Gastrocnemius medialis (tissue), 4 donors: ENCODE results near the gene SCN3B. TPM values are rescaled to one million over a fixed set of nuclear protein-coding genes. Genes with fewer than 3 reads are reported as not detected.

Experiments
- ATAC-seq, 2 donors: fragments of 150-250 bp; one replicate each; pipeline ENCODE4 v1.9.1; 2016
- DNase-seq, 2 donors: peaks; one replicate each; pipeline ENCODE4 v3.0.0-alpha.2; 2019
- H3K27ac ChIP-seq, 4 donors: fragments of 200-600 bp; sonication (generic); 1 replicate in 1 of 4; 2 replicates in 3 of 4; pipeline ENCODE4 v1.5.1; 2016 to 2018; ENCODE audit warnings: mild to moderate bottlenecking in 2 of 4, moderate library complexity in 1 of 4
- H3K27me3 ChIP-seq, 3 donors: fragments of 200-600 bp; sonication (generic) in 2 of 3; 1 replicate in 1 of 3; 2 replicates in 2 of 3; pipeline versions ENCODE4 v1.5.1 to v1.6.0; 2016 to 2019; ENCODE audit warnings: mild to moderate bottlenecking in 1 of 3, moderate library complexity in 1 of 3
- H3K36me3 ChIP-seq, 2 donors: fragments of 200-600 bp; sonication (generic) in 1 of 2; one replicate each; pipeline ENCODE4 v1.5.1; 2017 to 2018
- H3K4me1 ChIP-seq, 2 donors: fragments of 200-600 bp; sonication (generic) in 1 of 2; one replicate each; pipeline ENCODE4 v1.5.1; 2016 to 2017; ENCODE audit warnings: mild to moderate bottlenecking in 2 of 2
- H3K4me3 ChIP-seq, 4 donors: fragments of 200-600 bp; sonication (generic) in 3 of 4; 1 replicate in 1 of 4; 2 replicates in 3 of 4; pipeline ENCODE4 v1.5.1; 2016 to 2019; ENCODE audit warnings: mild to moderate bottlenecking in 2 of 4
- H3K9me3 ChIP-seq, 3 donors: fragments of 200-600 bp; sonication (generic) in 2 of 3; 1 replicate in 1 of 3; 2 replicates in 2 of 3; pipeline ENCODE4 v1.5.1; 2016 to 2019
- POLR2A ChIP-seq, 2 donors: fragments of 450-650 bp; IDR thresholded peaks; one replicate each; pipeline ENCODE4 v1.6.1; 2017; ENCODE audit warnings: antibody characterized with exemption in 2 of 2, mild to moderate bottlenecking in 2 of 2, moderate library complexity in 2 of 2
- in situ Hi-C, 4 donors: fragments of 200-750 bp; cut with MboI; loops; one replicate each; pipeline versions ENCODE4 v1.15.0 to v1.8.0; 2017; ENCODE audit warnings: low sequenced_read_pairs in 4 of 4
- intact Hi-C: fragments of 100-400 bp; cut with DNase I; formaldehyde crosslinking; loops from one replicate; pipeline ENCODE4 v1.15.1; 2023; ENCODE audit warnings: low total_unique reads
- total RNA-seq, 4 donors: library from RNA; depleted of rRNA; stranded (reverse); fragments of >200 nt; gene quantifications; one replicate each; pipeline versions ENCODE4 v1.1.0 to v1.2.3, GENCODE V29; 2016
- TF ChIP-seq, protein P1 (sequence below), 5 experiments: fragments of 450-650 bp in 3 of 5; fragments of 200-600 bp in 2 of 5; sonication (generic) in 2 of 5; IDR thresholded peaks in 4 of 5; conservative IDR thresholded peaks in 1 of 5; 1 replicate in 4 of 5; 2 replicates in 1 of 5; pipeline ENCODE4 v1.5.1; 2016 to 2019; ENCODE audit warnings: antibody characterized with exemption in 5 of 5, mild to moderate bottlenecking in 3 of 5, moderate library complexity in 3 of 5

The SCN3B gene
- total RNA-seq, 4 donors from 2014 or later = 3.0 to 10.5 (median 4.9) TPM

DNA sequence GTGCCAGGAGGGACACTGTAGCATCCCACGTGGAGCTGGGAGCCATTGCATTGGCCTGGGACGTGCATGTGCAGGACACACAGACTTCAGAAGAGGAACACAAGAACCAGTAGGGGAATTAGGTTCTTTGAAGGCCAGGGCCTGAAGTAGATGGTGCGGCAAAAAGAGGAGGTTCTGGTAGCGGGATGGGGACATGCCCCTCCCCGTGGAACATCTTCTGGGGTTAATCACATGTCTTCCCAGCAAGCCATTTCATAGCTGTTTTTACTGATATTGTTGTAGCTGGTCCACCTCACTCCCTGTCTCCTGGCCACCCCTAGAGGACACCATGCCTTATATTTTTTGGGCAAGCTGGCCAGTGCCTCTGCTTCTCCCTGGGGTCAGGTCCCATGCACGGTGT is 74.3 kb downstream of the SCN3B start:
- in situ Hi-C loops (loop anchor here in 1 of 4 donors (10.0 kb wide), 1 partner anchor 125 kb away; no protein-coding TSS in a partner anchor), intact Hi-C loops (loop anchor here (5.0 kb wide), 1 partner anchor 127 kb away; no protein-coding TSS in a partner anchor)
- ATAC-seq = peak in 1 of 2 donors; percentile 15
- TF ChIP-seq POLR2A (IDR thresholded peaks at IDR 0.05) = no peak
- TF ChIP-seq, protein P1, sequence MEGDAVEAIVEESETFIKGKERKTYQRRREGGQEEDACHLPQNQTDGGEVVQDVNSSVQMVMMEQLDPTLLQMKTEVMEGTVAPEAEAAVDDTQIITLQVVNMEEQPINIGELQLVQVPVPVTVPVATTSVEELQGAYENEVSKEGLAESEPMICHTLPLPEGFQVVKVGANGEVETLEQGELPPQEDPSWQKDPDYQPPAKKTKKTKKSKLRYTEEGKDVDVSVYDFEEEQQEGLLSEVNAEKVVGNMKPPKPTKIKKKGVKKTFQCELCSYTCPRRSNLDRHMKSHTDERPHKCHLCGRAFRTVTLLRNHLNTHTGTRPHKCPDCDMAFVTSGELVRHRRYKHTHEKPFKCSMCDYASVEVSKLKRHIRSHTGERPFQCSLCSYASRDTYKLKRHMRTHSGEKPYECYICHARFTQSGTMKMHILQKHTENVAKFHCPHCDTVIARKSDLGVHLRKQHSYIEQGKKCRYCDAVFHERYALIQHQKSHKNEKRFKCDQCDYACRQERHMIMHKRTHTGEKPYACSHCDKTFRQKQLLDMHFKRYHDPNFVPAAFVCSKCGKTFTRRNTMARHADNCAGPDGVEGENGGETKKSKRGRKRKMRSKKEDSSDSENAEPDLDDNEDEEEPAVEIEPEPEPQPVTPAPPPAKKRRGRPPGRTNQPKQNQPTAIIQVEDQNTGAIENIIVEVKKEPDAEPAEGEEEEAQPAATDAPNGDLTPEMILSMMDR (IDR thresholded peaks at IDR 0.05 in 4 of 5, conservative IDR thresholded peaks at IDR 0.05 in 1 of 5) = no peak
- DNase-seq = no peak
- H3K36me3 ChIP-seq = no peaks in the 10 kb centered on the region
- H3K4me1 ChIP-seq = peaks cover 0 to 4% of the 10 kb centered on the region in 2 donors
- H3K9me3 ChIP-seq = no peaks in the 10 kb centered on the region
- no peak overlapping the region for H3K4me3 ChIP-seq
- no peak overlapping the region for H3K27ac ChIP-seq
- H3K27me3 ChIP-seq = no peaks in the 10 kb centered on the region

DNA sequence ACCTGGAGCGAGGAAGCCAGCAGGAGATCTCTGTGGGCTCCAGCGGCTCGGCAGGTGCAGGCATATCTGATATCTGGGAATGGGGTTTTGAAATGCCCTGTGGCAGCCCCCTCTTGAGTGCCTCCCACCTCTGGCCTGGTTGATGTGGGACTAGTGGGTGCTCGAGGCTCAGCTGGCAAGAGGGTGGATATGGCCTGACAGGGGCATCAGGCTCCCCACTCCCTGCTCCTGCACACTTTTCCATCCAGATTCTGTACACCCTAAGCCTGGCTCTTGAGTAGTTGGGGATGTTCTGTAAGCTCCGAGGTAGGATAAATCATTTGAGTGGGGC is 75.0 kb downstream of the SCN3B start:
- in situ Hi-C loops = no loop called here
- H3K27ac ChIP-seq = no peak overlapping the region
- no peak overlapping the region for H3K4me3 ChIP-seq
- TF ChIP-seq, protein P1 (IDR thresholded peaks at IDR 0.05 in 4 of 5, conservative IDR thresholded peaks at IDR 0.05 in 1 of 5) = no peak
- no peak for TF ChIP-seq POLR2A (IDR thresholded peaks at IDR 0.05)
- H3K4me1 ChIP-seq = no peaks in the 10 kb centered on the region
- no peaks in the 10 kb centered on the region for H3K36me3 ChIP-seq
- intact Hi-C loops = loop anchor here (5.0 kb wide), 1 partner anchor 67 kb away; no protein-coding TSS in a partner anchor
- H3K27me3 ChIP-seq = no peaks in the 10 kb centered on the region
- ATAC-seq (no peak), DNase-seq (no peak)
- no peaks in the 10 kb centered on the region for H3K9me3 ChIP-seq

Other genes starting within 250 kb of the SCN3B start
- gene GRAMD1B, start 224.4 kb downstream of the SCN3B start, total RNA-seq = 1 to 10 TPM; 2.1 to 7.8 (median 3.2) TPM
- gene ZNF202, start 87.0 kb upstream of the SCN3B start, total RNA-seq = 10 to 100 TPM in 1 of 4 donors, 1 to 10 TPM in 3; 3.9 to 11.4 (median 5.3) TPM
- not detected for gene OR6X1, start 99.9 kb upstream of the SCN3B start, total RNA-seq
- gene OR6M1, start 151.7 kb upstream of the SCN3B start, total RNA-seq = not detected
- gene TMEM225, start 231.0 kb upstream of the SCN3B start, total RNA-seq = not detected
- gene OR8D4, start 247.5 kb upstream of the SCN3B start, total RNA-seq = not detected